GM12878 (cell line): ENCODE results near the gene AXL. TPM values are rescaled to one million over a fixed set of nuclear protein-coding genes. Genes with fewer than 3 reads are reported as not detected.

Source experiments
- BCL11A ChIP-seq: IDR thresholded peaks from 2 replicates; pipeline ENCODE4 v1.6.1; 2011; ENCODE audit warnings: low read depth, low read length
- CHD2 ChIP-seq: IDR thresholded peaks from 2 replicates; pipeline ENCODE4 v1.6.1; 2011; ENCODE audit warnings: low read depth, low read length, improper control_type of control experiment, borderline replicate concordance
- GABPA ChIP-seq: IDR thresholded peaks from 2 replicates; pipeline ENCODE4 v1.6.1; 2014; ENCODE audit warnings: antibody characterized with exemption, low read depth, mild to moderate bottlenecking, inconsistent platforms
- KDM1A ChIP-seq: fragments of 200-600 bp; sonication (generic); IDR thresholded peaks from 2 replicates; pipeline ENCODE4 v1.6.1; 2016; ENCODE audit warnings: borderline replicate concordance
- RFX5 ChIP-seq: IDR thresholded peaks from 2 replicates; pipeline ENCODE4 v1.6.1; 2011; ENCODE audit warnings: low read depth, low read length, improper control_type of control experiment
- SMAD5 ChIP-seq: IDR thresholded peaks from 2 replicates; pipeline ENCODE4 v1.6.1; 2016; ENCODE audit warnings: antibody characterized with exemption, low read depth
- polyA plus RNA-seq, 11 experiments: library from polyadenylated mRNA; depleted of rRNA in 4 of 11; unstranded in 6 of 11; stranded (reverse) in 5 of 11; fragments of >200 nt; fragmentation: Nextera tagmentation in 4 of 11; fragmentation: Illumina TruSeq in 1 of 11; extraction: Ambion mirVana in 4 of 11; extraction: Trizol in 1 of 11; gene quantifications; 1 replicate in 1 of 11; 2 replicates in 10 of 11; pipeline versions ENCODE4 v1.2.1 to v1.2.3, GENCODE V29; 2011 to 2016; ENCODE audit warnings: inconsistent platforms in 2 of 11, missing spikeins in 2 of 11, low read depth in 1 of 11
- total RNA-seq, 4 experiments: library from RNA; depleted of rRNA in 3 of 4; stranded (reverse); fragments of >200 nt in 3 of 4; fragmentation: Illumina TruSeq in 1 of 4; extraction: Trizol in 1 of 4; gene quantifications; 2 replicates each; pipeline versions ENCODE4 v1.2.1 to v1.2.3, GENCODE V29; 2013 to 2021
- TF ChIP-seq, protein P1 (sequence below): fragments of 450-650 bp; IDR thresholded peaks from 2 replicates; pipeline ENCODE4 v1.6.1; 2018; ENCODE audit warnings: mild to moderate bottlenecking, low read depth, moderate library complexity; ENCODE audit not compliant: partially characterized antibody
- TF ChIP-seq, protein P2 (sequence below): fragments of 450-650 bp; IDR thresholded peaks from 2 replicates; pipeline ENCODE4 v1.6.1; 2017; ENCODE audit warnings: antibody characterized with exemption, mild to moderate bottlenecking, moderate library complexity

AXL gene
- total and polyA plus RNA-seq, 10 of the 15 experiments (the other 5 are each of a cell fraction or from before 2014, with no cell fraction given), result under 0.01 to 0.33 (median 0.07) TPM; not detected in 4

DNA sequence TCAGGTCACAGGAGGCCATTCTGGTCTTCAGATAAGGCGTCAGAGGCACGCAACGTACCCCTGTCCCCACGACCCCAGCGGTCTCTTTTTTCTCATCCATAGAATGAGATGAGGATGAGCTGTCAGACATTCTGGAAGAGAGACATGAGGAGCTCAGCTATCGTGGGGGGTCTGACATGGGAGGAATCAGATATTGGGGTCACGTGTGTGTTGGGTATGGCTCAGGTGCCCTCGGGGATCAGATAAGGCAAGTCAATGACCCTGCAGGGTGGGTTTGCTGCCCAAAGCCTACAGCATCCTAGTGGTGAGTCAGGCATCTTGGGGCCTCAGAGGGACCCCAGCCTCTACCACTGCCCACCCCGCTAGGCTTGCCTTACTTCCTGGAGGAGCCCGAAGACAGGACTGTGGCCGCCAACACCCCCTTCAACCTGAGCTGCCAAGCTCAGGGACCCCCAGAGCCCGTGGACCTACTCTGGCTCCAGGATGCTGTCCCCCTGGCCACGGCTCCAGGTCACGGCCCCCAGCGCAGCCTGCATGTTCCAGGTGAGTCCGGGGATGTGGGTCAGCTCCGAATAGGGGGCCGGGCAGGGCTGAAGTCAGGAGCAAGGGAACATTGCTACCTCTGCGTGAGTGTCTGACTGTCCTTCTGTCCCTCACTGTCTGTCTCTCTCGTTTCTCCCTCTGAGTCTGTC, 2.6 kb downstream of the AXL start (continued):
- TF ChIP-seq, protein P1, sequence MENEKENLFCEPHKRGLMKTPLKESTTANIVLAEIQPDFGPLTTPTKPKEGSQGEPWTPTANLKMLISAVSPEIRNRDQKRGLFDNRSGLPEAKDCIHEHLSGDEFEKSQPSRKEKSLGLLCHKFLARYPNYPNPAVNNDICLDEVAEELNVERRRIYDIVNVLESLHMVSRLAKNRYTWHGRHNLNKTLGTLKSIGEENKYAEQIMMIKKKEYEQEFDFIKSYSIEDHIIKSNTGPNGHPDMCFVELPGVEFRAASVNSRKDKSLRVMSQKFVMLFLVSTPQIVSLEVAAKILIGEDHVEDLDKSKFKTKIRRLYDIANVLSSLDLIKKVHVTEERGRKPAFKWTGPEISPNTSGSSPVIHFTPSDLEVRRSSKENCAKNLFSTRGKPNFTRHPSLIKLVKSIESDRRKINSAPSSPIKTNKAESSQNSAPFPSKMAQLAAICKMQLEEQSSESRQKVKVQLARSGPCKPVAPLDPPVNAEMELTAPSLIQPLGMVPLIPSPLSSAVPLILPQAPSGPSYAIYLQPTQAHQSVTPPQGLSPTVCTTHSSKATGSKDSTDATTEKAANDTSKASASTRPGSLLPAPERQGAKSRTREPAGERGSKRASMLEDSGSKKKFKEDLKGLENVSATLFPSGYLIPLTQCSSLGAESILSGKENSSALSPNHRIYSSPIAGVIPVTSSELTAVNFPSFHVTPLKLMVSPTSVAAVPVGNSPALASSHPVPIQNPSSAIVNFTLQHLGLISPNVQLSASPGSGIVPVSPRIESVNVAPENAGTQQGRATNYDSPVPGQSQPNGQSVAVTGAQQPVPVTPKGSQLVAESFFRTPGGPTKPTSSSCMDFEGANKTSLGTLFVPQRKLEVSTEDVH, result no peak
- TF ChIP-seq RFX5 (no peak), CHD2 (no peak), GABPA (no peak), SMAD5 (no peak), BCL11A (no peak), KDM1A (no peak)
- TF ChIP-seq, protein P2, sequence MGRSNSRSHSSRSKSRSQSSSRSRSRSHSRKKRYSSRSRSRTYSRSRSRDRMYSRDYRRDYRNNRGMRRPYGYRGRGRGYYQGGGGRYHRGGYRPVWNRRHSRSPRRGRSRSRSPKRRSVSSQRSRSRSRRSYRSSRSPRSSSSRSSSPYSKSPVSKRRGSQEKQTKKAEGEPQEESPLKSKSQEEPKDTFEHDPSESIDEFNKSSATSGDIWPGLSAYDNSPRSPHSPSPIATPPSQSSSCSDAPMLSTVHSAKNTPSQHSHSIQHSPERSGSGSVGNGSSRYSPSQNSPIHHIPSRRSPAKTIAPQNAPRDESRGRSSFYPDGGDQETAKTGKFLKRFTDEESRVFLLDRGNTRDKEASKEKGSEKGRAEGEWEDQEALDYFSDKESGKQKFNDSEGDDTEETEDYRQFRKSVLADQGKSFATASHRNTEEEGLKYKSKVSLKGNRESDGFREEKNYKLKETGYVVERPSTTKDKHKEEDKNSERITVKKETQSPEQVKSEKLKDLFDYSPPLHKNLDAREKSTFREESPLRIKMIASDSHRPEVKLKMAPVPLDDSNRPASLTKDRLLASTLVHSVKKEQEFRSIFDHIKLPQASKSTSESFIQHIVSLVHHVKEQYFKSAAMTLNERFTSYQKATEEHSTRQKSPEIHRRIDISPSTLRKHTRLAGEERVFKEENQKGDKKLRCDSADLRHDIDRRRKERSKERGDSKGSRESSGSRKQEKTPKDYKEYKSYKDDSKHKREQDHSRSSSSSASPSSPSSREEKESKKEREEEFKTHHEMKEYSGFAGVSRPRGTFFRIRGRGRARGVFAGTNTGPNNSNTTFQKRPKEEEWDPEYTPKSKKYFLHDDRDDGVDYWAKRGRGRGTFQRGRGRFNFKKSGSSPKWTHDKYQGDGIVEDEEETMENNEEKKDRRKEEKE, result no peak
